OCI-LY3 (cell line): ENCODE results near the gene CNTN5.

Experiments
- CTCF ChIP-seq: fragments of 200-600, 300-600 bp; sonication (generic); IDR thresholded peaks from 2 replicates; pipeline ENCODE4 v1.5.1; 2014; ENCODE audit warnings: antibody characterized with exemption, low read length, low read depth
- EZH2phosphoT487 ChIP-seq: fragments of 200-600 bp; shearing (Covaris generic); IDR thresholded peaks from 2 replicates; pipeline ENCODE4 v1.6.1; 2018; ENCODE audit warnings: antibody characterized with exemption, mixed run types, low read depth

- TF ChIP-seq EZH2phosphoT487 = no peak
- no peak for TF ChIP-seq CTCF
These were observed 363.0 kb downstream of the CNTN5 start for GRCh38 chr11:99383648-99384245.
